GM21381 (cell line): ENCODE results near the gene MFAP4.
"Not testable (repeated sequence)": the region's sequence is repeated elsewhere in the genome, so short reads cannot be mapped to it uniquely, and the experiment has no call there.

ENCODE experiments used
- ATAC-seq: cut with Tn5 transposase; IDR thresholded peaks from one replicate; pipeline ENCODE4 v1.9.1; 2021; ENCODE audit warnings: mild to moderate bottlenecking, moderate library complexity; ENCODE audit not compliant: unreplicated experiment

MFAP4 gene

DNA sequence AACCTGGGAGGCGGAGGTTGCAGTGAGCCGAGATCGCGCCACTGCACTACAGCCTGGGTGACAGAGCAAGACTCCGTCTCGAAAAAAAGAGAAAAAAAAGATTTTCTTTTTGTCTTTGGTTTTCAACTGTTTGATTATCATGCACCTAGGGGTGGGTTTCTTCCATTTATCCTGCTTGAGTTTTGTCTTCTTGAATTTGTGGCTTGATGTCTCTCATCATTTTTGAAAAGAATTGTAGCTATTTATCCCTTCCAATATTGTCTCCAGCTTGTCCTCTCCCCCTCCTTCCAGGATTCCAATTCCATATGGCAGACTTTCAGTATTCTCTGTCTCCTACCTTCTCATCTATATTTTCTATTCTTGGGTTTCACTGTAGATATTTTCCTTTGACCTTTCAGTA, 32.2 kb downstream of the MFAP4 start:
- no peak for ATAC-seq

DNA sequence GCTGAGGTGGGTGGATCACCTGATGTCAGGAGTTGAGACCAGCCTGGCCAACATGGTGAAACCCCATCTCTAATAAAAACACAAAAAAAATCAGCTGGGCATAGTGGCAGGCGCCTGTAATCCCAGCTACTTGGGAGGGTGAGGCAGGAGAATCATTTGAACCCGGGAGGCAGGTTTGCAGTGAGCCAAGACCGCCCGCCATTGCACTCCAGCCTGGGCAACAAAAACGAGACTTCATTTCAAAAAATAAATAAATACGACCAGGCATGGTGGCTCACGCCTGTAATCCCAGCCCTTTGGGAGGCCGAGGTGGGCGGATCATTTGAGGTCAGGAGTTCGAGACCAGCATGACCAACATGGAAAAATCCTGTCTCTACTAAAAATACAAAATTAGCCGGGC, 33.6 kb downstream of the MFAP4 start:
- ATAC-seq = not testable (repeated sequence)

DNA sequence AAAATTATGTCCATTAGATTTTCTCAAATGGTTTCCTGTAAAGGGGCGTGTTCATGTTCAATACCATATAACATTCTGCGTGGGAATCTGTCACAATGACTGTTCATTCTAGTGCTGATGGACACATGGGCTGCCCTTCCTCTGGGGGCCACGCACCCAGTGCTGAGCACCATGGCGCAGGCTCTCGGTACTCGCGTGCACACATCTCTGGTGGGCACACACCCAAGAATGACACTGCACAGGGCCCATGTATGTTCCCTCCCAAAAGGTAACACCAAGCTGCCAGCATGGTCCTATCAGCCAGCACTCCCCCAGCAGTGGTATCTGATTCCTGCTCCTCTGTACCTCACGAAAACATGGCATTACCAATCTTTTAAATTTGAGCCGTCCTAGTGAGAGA, 38.2 kb downstream of the MFAP4 start:
- no peak for ATAC-seq

DNA sequence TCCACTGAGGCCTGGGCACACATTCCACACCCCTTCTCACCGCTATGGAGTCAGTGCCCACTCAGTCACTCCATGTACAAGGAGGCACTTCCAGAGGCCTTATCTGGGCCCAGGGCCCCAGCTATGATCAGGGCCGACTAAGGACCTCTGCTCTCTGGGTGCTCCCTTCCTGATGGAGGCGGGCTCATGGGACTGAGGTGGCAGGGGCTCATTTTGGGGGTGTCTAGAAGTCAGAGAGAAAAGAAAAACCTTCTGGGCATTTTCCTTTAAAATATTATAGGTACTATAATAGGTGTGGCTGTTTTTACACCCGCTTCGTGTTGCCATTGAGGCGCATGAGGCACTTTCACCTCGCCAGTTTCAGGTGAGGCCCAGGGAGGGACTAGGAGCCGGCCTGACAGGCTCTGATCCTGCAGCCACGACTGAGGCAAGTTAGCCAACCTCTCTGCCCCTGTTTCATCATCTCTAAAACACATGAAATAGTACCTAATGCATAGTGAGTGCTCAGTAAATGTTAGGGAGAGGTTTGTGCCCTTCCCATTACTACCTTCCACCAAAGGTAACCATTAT, 38.8 kb downstream of the MFAP4 start:
- ATAC-seq = no peak

DNA sequence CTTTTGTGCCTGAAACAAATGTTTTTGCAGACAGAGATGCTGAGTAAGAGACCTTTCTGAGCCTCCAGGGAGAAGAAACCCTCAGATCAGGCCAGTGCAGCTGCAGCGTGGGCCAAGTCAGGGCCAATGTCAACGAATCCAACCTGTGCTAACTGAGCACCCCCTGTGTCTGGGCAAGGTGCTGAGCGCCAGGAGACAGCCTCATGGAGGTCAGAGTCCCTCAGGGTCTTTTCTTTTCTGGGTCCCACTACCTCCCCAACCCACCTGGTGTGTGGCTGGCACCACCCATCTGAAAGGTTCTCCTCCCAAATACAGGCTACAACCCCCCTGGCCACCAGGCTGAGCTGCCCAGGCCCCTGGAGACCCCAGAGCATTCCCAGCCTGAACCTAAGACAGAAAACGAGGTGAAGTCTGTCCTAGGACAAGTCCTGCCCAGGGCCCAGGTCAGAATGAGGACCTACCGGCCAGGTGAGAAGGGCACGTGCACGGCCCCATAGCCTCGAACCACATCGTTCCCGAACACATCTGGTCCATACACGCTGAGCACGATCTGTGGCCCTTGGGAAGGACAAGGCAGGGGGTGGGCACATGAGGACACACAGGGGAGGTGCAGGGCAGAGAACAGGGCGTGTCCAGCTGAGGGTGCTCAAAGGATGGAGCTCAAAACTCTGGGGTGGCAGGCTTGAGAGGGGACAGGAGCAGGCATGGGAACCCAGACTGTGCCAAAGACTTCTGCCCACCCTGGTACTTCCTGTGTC, 39.5 kb downstream of the MFAP4 start:
- ATAC-seq = no peak

DNA sequence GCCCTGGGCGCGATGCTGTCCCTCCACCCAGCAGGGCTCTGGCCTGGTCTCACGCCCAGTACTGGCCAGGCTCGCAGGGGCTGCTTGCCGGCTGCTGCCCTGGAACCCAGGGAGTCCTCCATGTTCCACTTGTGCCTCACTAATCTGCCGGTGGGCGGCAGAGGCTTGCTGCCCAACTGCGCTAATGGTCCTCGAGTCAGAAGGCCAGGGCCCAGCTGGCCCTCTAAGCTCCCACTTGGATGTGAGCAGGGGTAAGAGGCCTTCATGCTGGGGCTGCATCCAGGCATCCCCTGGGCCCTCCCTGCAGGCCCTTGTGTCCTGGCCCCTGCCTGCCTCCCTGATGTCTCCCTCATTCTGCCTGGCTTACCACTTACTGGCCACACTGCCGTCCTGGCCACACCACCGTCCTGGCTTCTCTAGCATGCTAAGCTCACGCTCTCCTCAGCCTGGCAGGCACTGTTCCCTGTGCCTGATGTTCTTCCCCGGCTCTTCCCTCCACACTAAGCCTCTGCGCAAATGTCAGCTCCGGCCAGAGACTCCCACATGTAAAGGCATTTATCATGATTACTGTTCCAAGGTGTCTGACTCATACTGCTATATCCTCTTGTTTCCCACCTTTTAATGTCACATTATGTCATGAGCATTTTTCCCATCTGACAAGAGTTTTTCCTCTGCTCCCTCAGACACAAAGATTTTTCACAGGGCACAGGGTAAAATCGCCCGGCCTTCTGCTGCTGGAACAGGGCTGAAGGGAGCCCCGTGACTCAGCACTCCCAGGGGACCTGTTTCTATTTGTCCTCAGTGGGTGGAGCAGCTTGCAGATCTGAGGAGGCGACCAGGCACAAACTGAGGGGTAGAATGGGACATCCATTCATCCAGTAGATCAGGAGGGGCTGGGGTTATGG, 40.4 kb downstream of the MFAP4 start:
- no peak for ATAC-seq

DNA sequence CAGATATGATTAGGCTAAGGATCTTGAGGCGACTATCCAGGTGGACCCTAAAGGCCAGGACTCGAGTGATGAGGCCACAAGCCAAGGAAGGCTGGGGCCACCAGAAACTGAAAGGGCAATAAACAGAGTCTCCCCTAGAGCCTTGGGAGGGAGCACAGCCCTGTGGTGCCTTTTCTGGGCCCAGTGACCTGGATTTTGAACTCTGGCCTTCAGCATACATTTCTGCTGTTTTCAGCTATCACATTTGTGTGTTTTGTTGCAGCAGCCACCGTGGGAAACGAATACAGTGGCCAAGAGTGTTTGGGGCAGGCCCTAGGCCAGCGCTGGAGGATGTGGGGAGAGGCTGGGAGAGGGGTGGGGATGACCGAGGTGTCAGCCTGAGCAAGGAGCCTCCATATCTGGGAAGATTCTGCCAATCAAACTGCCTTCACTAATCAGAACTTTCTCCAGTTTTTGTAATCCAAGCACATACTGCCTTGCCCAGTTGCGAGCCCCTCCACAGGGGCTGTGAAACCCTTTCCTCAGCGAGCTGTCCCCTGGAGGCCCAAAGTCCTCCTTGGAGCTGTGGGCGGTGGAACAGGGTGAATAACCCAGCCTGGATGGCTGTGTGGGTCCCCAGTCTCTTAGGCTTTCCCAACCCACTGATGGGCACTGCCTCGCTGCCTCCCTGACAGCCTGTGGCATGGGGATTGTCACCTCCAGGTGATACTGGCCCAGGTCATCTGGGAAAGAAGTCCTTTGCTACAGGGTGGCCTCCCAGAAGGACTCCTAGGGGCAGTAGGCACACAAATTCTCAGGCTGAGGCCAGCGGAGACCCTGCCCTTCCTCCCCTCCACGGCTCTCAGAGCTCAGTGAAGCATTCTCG, 41.3 kb downstream of the MFAP4 start:
- ATAC-seq = no peak

DNA sequence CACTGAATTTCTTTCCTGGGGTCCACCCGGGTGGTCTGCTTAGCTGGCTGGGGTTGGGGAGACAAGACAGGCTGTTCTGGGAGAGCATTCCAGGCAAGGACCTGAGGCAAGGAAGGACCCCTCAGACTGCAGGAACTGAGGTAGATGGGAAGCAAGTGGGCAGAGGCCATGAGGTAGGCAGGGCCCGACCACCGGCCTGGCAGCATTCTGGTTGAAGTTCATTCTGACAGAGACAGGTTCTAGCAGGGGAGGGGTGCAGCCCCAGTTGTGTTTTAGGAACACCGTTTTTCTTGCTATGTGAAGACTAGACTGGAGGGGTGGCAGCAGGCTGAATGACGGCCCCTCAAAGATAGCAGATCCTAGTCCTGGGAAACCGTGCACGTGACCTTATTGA, 41.9 kb downstream of the MFAP4 start:
- no peak for ATAC-seq

DNA sequence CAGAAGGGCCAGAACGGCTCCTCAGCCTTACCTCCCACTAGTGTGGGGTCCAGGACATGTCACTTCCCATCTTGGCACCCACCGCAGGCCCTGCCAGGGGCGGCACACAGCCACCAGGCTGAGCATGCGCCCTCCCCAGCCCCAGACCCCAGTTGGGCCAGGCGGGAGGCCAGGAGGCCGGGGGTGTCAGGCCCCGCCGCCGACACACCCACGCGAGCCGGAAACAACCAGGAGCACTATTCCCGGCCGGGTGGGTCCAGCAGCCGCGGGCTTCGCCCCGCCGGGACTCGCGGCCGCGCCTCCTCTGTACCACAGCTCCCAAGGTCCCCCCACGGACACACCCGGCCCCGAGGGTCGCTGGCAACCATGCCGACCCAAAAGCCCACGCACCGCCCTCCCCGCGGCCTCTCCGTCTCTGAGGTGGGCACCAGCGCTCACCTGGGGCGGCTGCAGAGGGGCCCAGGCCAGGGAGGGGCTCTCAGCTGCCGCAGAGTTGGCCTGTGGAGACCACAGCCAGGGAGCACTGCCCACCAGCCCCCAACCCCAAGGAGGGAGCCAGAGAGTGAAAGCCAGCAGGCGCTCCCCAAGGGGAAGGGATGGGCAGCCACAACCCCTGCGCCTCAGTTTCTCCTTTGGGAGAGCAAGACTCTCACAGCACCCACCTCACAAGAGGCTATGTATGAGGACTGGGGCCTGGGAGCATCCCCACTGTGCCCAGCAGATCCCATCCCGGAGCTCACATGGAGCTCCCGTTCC, 42.5 kb downstream of the MFAP4 start:
- no peak for ATAC-seq

DNA sequence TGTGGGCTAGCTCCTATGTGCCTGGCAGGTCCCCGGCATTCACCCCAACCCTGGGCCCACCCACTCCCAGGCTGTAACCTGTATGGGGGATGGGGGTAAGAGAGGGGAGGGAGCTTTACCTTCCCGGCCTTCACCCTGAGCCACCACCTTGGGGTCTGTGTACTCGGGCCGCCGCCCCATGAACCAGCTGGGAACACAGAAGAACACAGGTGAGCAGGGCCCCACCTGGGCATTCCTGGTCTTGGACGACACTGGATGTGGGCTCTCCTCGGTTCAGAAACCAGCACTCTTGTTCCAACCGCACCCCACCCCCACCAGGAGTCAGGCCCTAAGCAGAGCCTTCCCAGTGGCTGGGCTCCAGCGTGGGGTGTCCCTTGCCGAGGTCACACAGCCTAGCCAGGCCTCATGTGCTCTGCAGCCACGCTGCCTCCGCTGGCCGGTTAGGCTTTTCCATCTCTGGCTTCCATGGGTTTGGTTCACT, 43.3 kb downstream of the MFAP4 start:
- no peak for ATAC-seq

DNA sequence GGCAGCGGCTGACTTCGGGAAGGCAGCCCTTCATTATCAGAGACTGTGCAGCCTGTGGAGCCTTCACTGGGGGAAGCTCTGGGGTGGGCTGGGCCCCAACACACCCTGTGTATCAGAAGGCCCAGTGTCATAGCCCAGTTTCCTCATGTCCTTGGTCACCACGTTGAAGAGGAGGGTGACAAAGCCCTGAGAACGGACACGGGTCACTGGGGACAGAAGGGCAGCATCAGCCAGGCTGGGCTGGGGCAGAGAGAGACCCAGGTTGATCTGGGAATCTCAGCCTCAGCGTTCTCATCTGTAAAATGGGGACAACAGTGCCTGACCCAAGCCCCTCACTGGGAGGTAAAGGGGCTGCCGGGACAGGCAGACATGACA, 43.7 kb downstream of the MFAP4 start:
- ATAC-seq = no peak

DNA sequence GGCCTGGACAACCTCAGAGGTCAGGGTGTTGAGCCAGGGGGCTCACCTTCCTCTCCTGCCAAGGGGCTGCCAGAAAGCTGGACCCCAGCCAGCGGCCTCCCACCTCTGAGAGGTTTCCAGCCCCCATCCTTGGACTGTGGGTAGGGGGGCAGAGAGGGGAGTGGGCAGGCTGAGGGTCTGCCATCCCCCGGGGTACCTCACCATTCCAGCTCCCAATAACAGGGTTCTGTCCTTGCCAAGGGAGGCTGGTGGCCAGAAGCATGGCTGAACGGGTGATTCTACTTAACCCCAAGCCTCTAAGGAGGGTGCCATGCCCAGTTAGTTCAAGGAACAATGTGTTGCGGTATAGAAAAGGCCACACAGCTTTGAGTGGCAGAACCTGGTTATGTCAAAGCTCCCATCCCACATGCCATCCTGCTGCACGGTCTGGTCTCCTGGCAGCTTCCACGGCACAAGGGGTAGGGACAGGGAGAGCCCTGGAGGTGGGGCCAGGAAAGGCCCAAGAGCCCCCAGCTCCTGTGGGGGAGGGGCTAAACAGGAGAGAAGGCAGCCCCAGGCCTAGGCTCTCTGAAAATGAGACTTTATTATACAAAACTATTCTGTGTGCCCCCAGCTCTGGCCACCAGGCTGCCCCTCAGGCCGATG, 44.3 kb downstream of the MFAP4 start:
- ATAC-seq = no peak

DNA sequence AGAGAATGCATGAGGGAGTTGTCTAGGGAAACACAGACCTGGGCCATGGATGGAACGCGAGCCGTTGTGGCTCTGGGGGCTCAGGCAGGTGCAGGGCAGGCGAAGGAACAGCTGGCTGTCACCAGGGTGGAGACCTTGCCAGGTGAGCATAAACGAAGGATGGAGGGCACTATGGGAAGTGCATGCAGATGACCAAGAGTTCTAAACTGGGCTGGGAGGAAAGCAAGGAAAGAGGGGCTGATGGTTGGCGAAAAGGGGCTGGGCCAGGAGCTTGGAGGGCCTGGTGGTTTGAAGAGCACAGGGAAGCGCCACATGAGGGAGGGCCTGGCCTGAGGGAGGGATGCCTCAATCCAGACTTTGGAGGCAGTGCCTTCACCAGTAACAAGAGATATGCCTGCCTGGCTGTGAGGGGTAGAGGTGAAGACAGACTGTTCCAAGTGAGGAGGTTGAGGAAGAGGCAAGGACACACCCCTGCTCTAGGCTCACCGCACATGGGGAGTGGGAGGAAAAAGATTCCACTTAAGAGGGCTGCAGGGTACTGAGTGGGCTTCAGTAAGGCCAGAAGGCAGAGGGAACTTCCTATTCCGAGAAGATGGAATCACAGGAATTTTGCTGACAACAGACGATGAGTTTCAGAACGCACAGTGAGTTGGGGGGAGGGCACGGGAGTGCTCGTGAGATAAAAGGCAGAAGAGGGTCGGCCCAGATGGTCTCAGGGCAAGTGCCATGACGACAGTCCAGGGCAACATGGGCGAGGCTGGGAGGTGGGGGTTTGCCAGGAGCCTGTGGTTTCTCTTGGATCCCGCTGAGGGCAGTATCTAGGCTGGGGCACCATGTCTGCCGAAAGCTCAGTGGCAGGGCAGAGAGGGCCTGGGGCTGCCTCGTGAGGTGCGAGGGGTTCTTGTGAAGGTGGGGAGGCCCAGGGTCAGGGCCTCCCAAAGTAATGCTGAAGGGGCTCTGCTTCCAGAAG, 45.1 kb downstream of the MFAP4 start:
- no peak for ATAC-seq

DNA sequence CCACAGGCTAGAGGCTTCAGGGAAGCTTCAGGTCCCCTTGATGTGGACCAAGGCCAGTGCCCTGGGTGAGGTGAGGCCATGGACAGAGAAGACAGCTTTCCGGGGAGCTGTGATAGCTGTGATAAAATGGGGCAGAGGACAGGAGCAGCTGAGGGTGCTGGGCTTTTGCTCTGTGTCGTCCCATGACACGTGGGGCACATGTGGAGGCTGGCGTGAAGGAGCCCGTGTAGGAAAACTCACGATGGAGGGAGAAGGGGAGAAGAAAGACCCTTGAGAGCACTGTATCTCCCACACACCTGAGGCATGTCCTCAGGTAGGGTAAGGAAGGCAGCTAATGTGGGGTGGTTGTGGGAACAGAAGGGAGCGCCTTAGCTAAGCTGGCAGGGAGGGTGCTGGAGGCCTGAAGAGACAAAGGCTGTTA, 45.8 kb downstream of the MFAP4 start:
- no peak for ATAC-seq

DNA sequence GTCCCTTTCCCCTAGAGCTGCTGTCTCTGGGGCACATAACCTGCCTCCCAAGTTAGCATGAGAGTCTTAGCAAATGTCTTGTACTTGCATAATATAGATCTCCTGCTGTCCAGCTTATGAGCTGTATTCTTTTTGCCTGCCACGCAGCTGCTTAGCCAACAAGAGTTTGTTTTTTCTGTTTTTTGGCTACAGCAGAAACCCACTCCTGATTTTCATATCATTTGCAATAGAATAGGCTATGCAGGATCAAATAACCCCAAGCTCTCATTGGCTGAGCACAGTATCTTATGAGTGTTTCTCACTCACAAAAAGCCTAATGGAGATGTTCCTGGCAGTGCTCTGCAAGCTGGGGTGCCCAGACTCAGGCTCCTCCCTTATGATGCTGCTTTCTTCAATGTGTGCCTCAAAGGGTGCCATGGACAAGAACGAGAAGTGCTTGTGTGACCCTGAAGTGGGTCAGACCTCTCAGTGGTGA, 47.6 kb downstream of the MFAP4 start:
- no peak for ATAC-seq

DNA sequence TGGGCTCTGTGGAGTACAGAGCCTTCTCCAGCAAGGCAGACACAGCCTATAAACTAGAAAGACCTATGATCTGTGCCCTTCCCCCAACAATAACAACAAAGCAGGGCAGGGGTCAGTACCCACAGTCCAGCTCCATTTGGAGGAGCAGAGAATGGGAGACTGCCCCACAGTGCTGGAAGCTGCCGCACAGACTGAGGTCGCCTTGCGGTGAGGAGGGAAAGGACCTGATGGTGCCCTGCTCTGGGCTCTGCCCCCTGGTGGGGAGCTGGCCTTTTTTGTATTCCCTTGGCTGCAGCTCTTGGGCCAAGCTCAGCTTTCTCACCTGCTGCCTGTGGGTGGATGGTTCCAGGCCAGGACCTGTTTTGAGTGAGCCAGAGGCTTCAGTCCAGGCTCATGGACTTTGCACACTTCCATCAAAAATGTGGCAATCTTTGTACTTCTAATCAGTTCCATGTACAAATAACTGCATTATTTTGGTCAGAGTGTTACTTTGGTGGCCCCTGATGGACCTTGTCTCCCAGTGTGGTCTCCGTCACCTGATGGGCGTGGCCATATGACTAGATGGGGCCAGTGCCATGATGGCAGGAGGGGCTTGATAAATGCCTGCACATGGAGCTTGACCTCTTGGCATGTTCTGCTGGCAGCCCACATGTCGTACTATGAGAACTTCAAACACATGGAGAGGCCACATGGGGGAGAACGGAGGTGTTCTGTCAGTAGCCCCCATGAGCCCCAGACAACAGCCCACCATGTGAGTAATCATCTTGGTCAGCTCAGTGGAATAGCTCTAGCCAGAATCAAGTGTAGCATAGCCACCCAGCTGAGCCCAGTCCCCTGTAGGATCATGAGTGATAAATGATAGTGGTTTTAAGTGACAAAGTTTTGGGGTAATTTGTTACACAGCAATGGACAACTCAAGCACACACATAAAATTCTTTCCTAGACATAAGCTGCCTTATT, 48.7 kb downstream of the MFAP4 start:
- ATAC-seq = peak; percentile 48

DNA sequence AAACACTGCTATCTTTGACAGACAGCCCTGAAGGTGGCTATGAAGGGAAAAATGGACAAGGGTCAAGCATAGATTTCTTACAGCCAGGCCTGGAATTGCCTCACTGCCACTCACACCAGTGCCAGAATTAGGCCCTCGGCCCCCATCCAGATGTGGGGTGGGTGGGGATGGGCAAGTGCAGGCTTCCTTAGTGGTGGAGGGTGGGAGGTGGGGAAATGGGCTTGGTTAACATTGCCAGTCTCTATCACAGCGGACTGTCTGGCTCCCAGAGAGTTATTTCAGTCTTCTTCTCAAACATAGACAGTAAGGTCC, 49.3 kb downstream of the MFAP4 start:
- ATAC-seq = no peak
